Adrenal gland (tissue), 5 donors: ENCODE measurements around the gene ZNF558.

Experiments used
- POLR2A ChIP-seq, 2 donors: fragments of 450-650 bp; IDR thresholded peaks; one replicate each; pipeline ENCODE4 v1.6.1; 2017; ENCODE audit warnings: antibody characterized with exemption in 2 of 2, mild to moderate bottlenecking in 2 of 2, moderate library complexity in 1 of 2
- TF ChIP-seq, protein P1 (sequence below), 6 experiments: fragments of 450-650 bp in 4 of 6; fragments of 200-600 bp in 2 of 6; sonication (generic) in 1 of 6; IDR thresholded peaks; 1 replicate in 5 of 6; 2 replicates in 1 of 6; pipeline versions ENCODE4 v1.5.1 to v1.8.0; 2016 to 2021; ENCODE audit warnings: antibody characterized with exemption in 6 of 6, mild to moderate bottlenecking in 2 of 6, moderate library complexity in 1 of 6
- donor health status: DM: no; HTN: no; CAD: no.

DNA sequence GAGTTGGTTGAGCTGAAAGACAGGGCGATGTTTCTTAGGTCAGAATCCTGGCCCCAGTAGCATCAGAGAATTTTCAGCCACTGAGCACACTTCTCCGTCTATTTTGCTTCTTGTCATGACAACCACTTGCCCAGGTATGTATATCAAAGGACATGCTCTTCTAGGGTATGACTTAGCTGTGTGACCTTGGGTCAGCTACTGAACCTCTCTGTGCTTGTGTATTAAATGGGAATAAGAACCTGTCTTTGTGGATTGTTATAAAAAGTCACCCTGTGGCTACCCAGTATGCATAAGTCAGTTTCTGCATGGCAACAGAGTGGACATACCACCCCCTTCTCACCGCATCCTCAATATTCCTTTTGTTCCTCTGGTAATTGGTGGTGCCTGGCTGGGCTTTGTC, 26.2 kb upstream of the ZNF558 start:
- TF ChIP-seq, protein P1, sequence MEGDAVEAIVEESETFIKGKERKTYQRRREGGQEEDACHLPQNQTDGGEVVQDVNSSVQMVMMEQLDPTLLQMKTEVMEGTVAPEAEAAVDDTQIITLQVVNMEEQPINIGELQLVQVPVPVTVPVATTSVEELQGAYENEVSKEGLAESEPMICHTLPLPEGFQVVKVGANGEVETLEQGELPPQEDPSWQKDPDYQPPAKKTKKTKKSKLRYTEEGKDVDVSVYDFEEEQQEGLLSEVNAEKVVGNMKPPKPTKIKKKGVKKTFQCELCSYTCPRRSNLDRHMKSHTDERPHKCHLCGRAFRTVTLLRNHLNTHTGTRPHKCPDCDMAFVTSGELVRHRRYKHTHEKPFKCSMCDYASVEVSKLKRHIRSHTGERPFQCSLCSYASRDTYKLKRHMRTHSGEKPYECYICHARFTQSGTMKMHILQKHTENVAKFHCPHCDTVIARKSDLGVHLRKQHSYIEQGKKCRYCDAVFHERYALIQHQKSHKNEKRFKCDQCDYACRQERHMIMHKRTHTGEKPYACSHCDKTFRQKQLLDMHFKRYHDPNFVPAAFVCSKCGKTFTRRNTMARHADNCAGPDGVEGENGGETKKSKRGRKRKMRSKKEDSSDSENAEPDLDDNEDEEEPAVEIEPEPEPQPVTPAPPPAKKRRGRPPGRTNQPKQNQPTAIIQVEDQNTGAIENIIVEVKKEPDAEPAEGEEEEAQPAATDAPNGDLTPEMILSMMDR (IDR thresholded peaks at IDR 0.05): no peak
- no peak for TF ChIP-seq POLR2A (IDR thresholded peaks at IDR 0.05)
